Coronary artery (tissue), 2 donors: ENCODE measurements around the gene FLRT1.
"Not testable (repeated sequence)": the region's sequence is repeated elsewhere in the genome, so short reads cannot be mapped to it uniquely, and the experiment has no call there.

Experiments used
- DNase-seq: peaks from one replicate; pipeline ENCODE4 v3.0.0-alpha.2; 2017; ENCODE audit warnings: low spot score
- H3K27ac ChIP-seq, 2 donors: fragments of 200-600 bp; sonication (generic); one replicate each; pipeline ENCODE4 v1.5.1; 2016 to 2019
- H3K4me3 ChIP-seq: fragments of 200-600 bp; sonication (generic); 2 replicates; pipeline ENCODE4 v1.5.1; 2016; ENCODE audit warnings: mild to moderate bottlenecking, moderate library complexity
- CTCF ChIP-seq: fragments of 200-600 bp; sonication (generic); IDR thresholded peaks from one replicate; pipeline ENCODE4 v1.5.1; 2019; ENCODE audit warnings: antibody characterized with exemption

Gene FLRT1

GRCh38 chr11:64040684-64041322, 5.1 kb downstream of the FLRT1 start:
- no peak overlapping the region for H3K27ac ChIP-seq
- no peak for DNase-seq
- no peak overlapping the region for H3K4me3 ChIP-seq
- TF ChIP-seq CTCF = no peak

GRCh38 chr11:64041846-64042245, 6.1 kb downstream of the FLRT1 start:
- Histone ChIP-seq H3K27ac (no peak overlapping the region), H3K4me3 (no peak overlapping the region)
- TF ChIP-seq CTCF = no peak
- DNase-seq = no peak

GRCh38 chr11:64042301-64042700, 6.6 kb downstream of the FLRT1 start:
- DNase-seq = no peak
- Histone ChIP-seq H3K27ac (no peak overlapping the region), H3K4me3 (no peak overlapping the region)
- no peak for TF ChIP-seq CTCF

- no peak overlapping the region for H3K4me3 ChIP-seq
- no peak overlapping the region for H3K27ac ChIP-seq
- no peak for TF ChIP-seq CTCF
- DNase-seq = no peak
These were observed 7.8 kb downstream of the FLRT1 start for GRCh38 chr11:64043545-64043944.

GRCh38 chr11:64044730-64045393, 9.1 kb downstream of the FLRT1 start:
- DNase-seq = no peak

GRCh38 chr11:64045700-64046099, 10.0 kb downstream of the FLRT1 start:
- H3K27ac ChIP-seq = no peak overlapping the region
- no peak for DNase-seq
- TF ChIP-seq CTCF = no peak
- no peak overlapping the region for H3K4me3 ChIP-seq

More at GRCh38 chr11:64044730-64045393, 9.1 kb downstream of the FLRT1 start:
- Histone ChIP-seq H3K27ac (no peak overlapping the region), H3K4me3 (no peak overlapping the region)
- TF ChIP-seq CTCF = no peak

GRCh38 chr11:64047373-64047772, 11.6 kb downstream of the FLRT1 start:
- DNase-seq, H3K27ac ChIP-seq, H3K4me3 ChIP-seq: not testable (repeated sequence)
